ENCODE measurements around the gene CCDC57.

- TF ChIP-seq RAD21 (IDR thresholded peaks at IDR 0.05) (no peak), CTCF (IDR thresholded peaks at IDR 0.05; ENCODE audit: low read depth, low read length, missing input control) (no peak), GABPA (IDR thresholded peaks at IDR 0.05 in 1 of 2, conservative IDR thresholded peaks at IDR 0.05 in 1 of 2) (no peak), EGR1 (IDR thresholded peaks at IDR 0.05; ENCODE audit: low read depth in 2 of 2) (no peak), REST (IDR thresholded peaks at IDR 0.05) (no peak), YY1 (IDR thresholded peaks at IDR 0.05) (no peak), ATF3 (IDR thresholded peaks at IDR 0.05) (no peak), MAX (IDR thresholded peaks at IDR 0.05) (no peak), SP1 (IDR thresholded peaks at IDR 0.05) (no peak), TAF1 (conservative IDR thresholded peaks at IDR 0.05) (no peak), JUND (IDR thresholded peaks at IDR 0.05) (no peak), FOXA2 (IDR thresholded peaks at IDR 0.05) (no peak), RXRA (IDR thresholded peaks at IDR 0.05) (no peak), ZBTB33 (IDR thresholded peaks at IDR 0.05) (no peak)
Observed at GRCh38 chr17:82053130-82053529, 159.5 kb downstream of the CCDC57 start.

Measured in liver (tissue), 3 donors.